ENCODE measurements around the gene TUT7.
"Not testable (repeated sequence)": the region's sequence is repeated elsewhere in the genome, so short reads cannot be mapped to it uniquely, and the experiment has no call there.

Gene TUT7

DNA sequence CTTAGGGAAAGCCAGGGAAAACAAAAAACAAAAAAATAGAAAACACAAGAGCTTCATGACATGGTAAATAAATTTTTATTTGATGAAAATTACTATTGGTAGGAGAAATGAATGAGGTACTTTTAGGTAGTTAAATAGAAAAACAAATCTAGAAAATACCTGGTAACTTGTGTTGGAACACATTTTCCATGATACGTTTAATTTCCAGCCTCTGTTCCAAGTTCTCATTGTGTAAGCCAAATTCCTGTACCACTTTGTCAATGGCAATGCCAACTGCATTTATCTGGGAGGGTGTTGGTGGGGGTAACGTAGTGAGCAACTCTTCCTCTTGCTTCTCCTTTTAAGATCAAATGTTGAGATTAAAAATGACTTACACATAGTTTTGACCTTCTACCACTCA, 9.4 kb downstream of the TUT7 start:
- DNase-seq: no peak

DNA sequence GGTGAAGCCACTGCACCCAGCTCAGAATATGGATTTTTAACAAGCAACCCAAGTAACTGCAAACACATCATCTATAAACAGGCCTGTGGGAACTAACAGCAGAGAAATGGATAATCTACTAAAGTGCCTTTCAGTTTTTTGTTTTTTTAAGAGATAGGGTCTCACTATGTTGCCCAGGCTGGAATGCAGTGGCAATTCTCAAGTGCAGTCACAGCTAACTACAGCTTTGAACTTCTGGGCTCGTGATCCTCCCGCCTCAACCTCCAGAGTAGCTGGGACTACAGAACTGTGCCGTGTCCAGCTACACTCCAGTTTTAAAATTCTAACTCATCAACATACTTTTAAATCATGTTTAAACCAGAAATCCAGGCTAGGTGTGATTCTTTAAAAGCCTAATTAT, 11.9 kb downstream of the TUT7 start:
- no peak for DNase-seq

DNA sequence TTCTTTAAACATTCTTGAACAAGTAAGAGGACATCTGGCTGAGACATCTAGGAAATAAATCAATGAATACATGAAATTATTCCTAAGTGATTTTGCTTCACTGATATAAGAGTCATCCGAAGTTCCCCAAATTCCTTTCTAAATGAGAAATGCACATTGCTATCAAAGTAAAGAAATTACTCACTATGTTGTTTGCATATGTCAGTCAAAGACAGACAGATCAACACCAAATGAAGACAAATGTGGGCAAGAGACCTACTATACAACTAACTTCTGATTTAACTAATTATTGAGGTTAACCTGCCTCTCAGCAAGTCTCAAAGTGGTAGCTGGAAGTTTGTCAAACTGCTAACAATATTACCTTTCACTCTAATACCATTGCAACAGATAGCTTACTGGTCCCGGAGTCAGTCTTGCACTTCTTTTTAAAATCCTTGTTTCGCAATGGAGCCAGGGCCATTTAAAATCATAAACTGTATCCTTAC, 13.2 kb downstream of the TUT7 start:
- no peak for DNase-seq

DNA sequence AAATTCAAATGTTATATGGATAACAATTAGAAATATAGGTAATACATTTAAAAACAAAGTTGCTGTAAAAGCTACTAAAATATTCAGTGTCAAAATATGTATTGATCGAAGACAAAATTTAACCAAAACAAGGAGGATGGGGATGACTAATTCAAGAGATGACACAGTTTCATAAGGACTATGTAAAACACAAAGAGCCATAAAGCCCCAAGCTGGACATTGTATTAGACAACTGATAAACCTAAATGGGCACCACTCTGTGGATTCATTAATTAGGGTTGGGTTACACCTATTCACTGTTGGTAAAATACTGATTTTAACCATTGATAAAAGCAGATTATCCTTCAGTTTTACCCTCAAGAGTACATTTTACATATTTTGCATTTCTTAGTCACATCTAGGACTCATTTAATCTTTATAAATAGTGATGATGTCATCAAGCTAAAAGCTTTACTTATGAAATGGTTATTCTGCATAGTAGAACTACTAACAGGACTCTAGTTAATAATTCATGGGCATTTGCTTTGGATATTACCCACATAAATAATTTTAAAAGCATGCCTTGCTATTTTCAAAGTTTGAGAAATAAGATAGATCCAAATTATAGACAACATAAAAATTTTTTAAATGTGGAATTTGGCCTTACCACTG, 13.7 kb downstream of the TUT7 start:
- no peak for DNase-seq

- no peak for DNase-seq
These were observed 16.6 kb downstream of the TUT7 start for GRCh38 chr9:86337469-86338108.

GRCh38 chr9:86336058-86336457, 18.2 kb downstream of the TUT7 start:
- DNase-seq: no peak

- DNase-seq: no peak
These were observed 20.6 kb downstream of the TUT7 start for GRCh38 chr9:86333651-86334050.

GRCh38 chr9:86330186-86330585, 24.0 kb downstream of the TUT7 start:
- no peak for DNase-seq

DNA sequence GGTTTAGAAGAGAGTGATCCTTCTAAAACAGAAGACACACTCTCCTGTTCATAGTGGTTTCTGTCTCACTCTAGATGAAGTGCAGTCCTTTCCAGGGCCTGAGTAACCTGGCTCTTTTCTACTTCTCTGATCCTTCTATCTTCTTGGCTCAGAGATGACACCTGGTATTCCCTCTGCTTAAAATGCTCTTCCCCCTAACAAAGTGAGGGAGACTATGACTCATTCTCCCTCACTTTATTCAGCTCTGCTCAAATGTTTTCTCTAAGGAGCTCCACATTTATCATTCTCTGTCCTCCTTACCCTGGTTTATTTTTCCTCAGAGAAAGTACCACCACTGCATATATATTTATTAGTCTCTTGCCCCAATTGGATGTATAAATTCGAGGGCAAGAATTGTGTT, 24.6 kb downstream of the TUT7 start:
- no peak for DNase-seq

GRCh38 chr9:86328156-86328555, 26.1 kb downstream of the TUT7 start:
- DNase-seq: no peak

- no peak for DNase-seq
These were observed 27.7 kb downstream of the TUT7 start for GRCh38 chr9:86326536-86326935.

- DNase-seq: no peak
These were observed 29.3 kb downstream of the TUT7 start for GRCh38 chr9:86324901-86325300.

GRCh38 chr9:86324308-86324707, 29.9 kb downstream of the TUT7 start:
- no peak for DNase-seq

GRCh38 chr9:86322973-86323644, 31.1 kb downstream of the TUT7 start:
- DNase-seq: no peak

DNA sequence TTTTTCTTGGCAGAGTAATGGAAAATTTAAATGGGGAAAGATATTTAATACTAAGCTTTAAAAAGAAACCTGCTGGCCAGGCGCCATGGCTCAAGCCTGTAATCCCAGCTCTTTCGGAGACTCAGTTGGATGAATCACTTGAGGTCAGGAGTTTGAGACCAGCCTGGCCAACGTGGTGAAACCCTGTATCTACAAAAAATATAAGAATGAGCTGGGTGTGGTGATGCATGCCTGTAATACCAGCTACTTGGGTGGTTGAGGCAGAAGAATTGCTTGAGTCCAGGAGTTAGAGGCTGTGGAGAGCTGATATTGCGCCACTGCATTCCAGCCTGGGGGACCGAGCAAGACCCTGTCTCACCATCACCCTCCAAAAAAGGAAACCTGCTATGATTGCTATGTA, 32.8 kb downstream of the TUT7 start:
- no peak for DNase-seq

GRCh38 chr9:86318187-86318586, 36.0 kb downstream of the TUT7 start:
- DNase-seq: no peak

GRCh38 chr9:86315078-86315477, 39.1 kb downstream of the TUT7 start:
- DNase-seq: no peak

- DNase-seq: not testable (repeated sequence)
These were observed 41.3 kb downstream of the TUT7 start for GRCh38 chr9:86312959-86313358.

DNA sequence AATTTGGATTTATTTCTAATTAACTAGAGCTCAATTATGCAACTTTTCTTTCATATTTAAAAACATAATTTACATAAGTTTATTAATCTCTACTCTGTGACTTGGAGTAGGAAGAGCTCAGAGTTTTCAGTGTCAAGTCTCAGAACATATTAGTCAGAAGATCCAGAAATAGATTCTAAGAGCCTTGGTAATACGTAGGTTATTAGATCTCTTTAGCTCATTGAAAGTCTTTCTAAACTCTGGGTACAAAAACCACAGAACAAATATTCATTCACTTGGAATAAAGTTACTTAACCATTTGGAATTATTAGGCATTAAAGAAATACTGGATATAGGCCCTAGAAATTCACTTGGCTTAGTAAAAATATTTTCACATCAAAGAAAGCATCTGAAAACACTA, 45.5 kb downstream of the TUT7 start:
- no peak for DNase-seq

- DNase-seq: no peak
These were observed 49.9 kb downstream of the TUT7 start for GRCh38 chr9:86304236-86304730.

DNA sequence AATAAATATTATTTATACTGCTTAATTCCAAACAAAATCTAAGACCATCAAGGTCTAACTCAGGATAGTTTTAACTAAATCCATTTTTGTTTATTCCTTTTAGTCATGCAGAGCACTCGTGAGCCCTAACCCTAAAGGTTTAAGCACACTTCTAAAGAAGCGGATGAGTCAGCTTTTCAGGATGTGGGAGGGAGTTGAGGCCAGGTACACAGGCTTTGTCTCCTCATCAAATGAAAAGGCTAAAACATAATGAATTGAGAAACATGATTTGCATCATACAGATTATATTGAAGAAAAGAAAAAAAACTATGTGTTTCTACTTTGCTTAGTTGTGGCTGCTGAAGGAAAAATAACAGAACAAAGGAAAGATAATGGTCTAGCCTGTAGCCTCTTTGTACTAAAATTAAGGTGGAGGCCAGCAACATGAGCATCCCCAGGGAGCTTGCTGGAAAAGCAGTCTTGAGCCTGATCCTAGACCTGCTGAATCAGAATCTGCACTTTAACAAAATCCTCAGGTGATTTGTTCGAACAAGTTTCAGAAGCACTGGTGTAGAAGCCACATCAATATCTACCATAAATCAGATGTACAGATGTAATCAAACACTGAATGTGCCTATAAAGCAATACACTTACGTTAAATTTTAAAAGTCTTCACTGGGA, 50.8 kb downstream of the TUT7 start:
- no peak for DNase-seq

GRCh38 chr9:86301686-86302085, 52.5 kb downstream of the TUT7 start:
- no peak for DNase-seq

GRCh38 chr9:86300701-86301100, 53.5 kb downstream of the TUT7 start:
- no peak for DNase-seq

DNA sequence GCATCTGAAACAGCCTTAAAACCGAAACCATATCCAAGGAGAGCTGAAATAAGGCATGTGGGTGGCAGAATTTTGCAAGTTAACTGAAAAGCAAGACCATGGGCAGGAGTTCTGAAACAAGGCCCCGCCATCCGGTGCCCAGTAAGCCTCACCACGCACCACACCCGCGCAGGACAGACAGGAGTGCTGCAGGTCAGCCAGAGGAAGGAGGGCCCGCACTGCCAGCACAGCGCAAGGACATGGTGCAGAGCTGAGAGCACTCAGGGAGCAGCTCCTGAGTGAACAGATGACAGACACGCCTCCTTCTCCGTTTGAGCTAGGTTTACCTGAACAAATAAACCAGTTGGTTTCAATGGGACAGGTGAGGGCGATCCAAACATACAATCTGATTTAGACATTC, 55.3 kb downstream of the TUT7 start:
- DNase-seq: no peak
